ENCODE data around the gene HERC6. TPM values are rescaled to one million over a fixed set of nuclear protein-coding genes. Genes with fewer than 3 reads are reported as not detected.
"Not testable (repeated sequence)": the region's sequence is repeated elsewhere in the genome, so short reads cannot be mapped to it uniquely, and the experiment has no call there.

Gene HERC6
- total RNA-seq, 2 donors from 2014 or later: 5.7 to 14.9 TPM

GRCh38 chr4:88441696-88442095, 63.0 kb downstream of the HERC6 start:
- ATAC-seq (replicated peaks in 1 of 2) (no peak), DNase-seq (no peak)
- Mint-ChIP-seq H3K4me1 (ENCODE audit: low read depth) (no peaks in the 10 kb centered on the region), H3K4me3 (no peak overlapping the region), H3K27me3 (ENCODE audit: low read depth) (no peaks in the 10 kb centered on the region), H3K27ac (peak overlapping the region; percentile 3), H3K36me3 (ENCODE audit: insufficient read depth in 2 of 2) (peaks cover 1 to 7% of the 10 kb centered on the region in 2 donors), H3K9me3 (peaks cover 1 to 3% of the 10 kb centered on the region in 2 donors)

- Mint-ChIP-seq H3K4me1 (ENCODE audit: low read depth) (peaks cover 5% of the 10 kb centered on the region), H3K36me3 (ENCODE audit: insufficient read depth in 2 of 2) (peaks cover 1 to 7% of the 10 kb centered on the region in 2 donors), H3K4me3 (no peak overlapping the region), H3K9me3 (peaks cover 1 to 3% of the 10 kb centered on the region in 2 donors), H3K27ac (no peak overlapping the region), H3K27me3 (ENCODE audit: low read depth) (no peaks in the 10 kb centered on the region)
- no peak for DNase-seq
- no peak for ATAC-seq (replicated peaks in 1 of 2)
Observed at GRCh38 chr4:88442689-88443191, 64.1 kb downstream of the HERC6 start.

DNA sequence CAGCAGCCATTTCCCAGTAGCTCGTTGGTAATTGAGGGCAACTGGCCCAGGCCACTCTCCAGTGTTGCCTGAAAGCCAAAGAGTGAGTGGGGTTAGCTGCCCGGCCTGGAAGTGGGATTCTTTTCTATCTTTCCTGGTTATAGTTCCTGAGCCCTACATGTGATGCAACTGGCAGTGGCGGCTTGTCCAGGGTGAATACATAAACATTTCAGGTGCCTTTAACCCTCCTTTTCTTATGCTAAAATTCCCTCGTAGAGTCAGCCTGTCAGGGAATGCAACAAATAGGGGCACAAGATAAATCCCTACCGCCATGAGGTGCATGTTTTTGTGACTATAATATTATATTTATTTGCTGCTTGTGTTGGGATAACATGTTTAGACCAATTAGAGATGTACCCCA, 64.8 kb downstream of the HERC6 start:
- Mint-ChIP-seq H3K27ac (no peak overlapping the region), H3K4me1 (ENCODE audit: low read depth) (peaks cover 5% of the 10 kb centered on the region), H3K27me3 (ENCODE audit: low read depth) (no peaks in the 10 kb centered on the region), H3K36me3 (ENCODE audit: insufficient read depth in 2 of 2) (peaks cover 1 to 7% of the 10 kb centered on the region in 2 donors), H3K9me3 (peaks cover 1 to 3% of the 10 kb centered on the region in 2 donors), H3K4me3 (no peak overlapping the region)
- ATAC-seq (replicated peaks in 1 of 2) (no peak), DNase-seq (no peak)

DNA sequence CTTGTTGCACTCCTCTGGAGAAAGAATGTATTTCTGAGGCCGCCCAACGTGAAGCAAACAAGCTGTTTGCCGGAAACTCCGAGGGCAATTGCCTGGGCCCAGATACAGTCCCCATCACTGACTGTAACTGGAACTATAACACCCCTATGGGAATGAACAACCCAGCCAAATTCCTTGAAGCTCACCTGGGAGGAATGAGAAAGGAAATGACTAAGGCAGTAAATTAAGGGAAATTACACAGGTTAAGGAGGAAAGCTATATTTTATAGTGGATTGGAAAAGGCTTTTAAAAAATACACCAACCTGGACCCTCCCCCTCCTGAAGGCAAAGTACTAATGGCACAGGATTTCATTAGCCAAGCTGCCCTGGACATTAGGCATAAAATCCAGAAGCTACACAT, 66.6 kb downstream of the HERC6 start:
- no peaks in the 10 kb centered on the region for H3K27me3 Mint-ChIP-seq (ENCODE audit: low read depth)
- no peak for DNase-seq
- peaks cover 1 to 3% of the 10 kb centered on the region in 2 donors for H3K9me3 Mint-ChIP-seq
- peaks cover 5% of the 10 kb centered on the region for H3K4me1 Mint-ChIP-seq (ENCODE audit: low read depth)
- no peak overlapping the region for H3K4me3 Mint-ChIP-seq
- peaks cover 1 to 7% of the 10 kb centered on the region in 2 donors for H3K36me3 Mint-ChIP-seq (ENCODE audit: insufficient read depth in 2 of 2)
- no peak overlapping the region for H3K27ac Mint-ChIP-seq
- no peak for ATAC-seq (replicated peaks in 1 of 2)

DNA sequence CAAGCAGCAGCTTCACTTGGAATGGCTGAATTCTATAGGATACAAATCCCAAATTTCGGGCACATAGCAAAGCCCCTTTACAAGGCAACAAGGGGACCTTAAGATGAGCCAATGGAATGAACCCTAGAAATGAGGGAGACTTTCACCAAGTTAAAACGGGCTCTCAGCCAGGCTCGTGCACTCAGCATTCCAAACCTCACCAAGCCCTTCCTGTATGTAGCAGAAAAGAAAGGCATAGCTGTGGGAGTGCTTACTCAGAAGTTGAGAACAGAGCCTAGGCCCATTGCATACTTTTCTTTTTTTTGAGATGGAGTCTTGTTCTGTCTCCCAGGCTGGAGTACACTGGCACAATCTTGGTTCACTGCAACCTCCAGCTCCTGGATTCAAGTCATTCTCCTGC, 67.5 kb downstream of the HERC6 start:
- Mint-ChIP-seq H3K4me1 (ENCODE audit: low read depth) (peaks cover 5% of the 10 kb centered on the region), H3K27me3 (ENCODE audit: low read depth) (no peaks in the 10 kb centered on the region), H3K36me3 (ENCODE audit: insufficient read depth in 2 of 2) (peaks cover 1 to 7% of the 10 kb centered on the region in 2 donors), H3K27ac (no peak overlapping the region), H3K9me3 (peaks cover 1 to 3% of the 10 kb centered on the region in 2 donors), H3K4me3 (no peak overlapping the region)
- no peak for ATAC-seq (replicated peaks in 1 of 2)
- DNase-seq: no peak

DNA sequence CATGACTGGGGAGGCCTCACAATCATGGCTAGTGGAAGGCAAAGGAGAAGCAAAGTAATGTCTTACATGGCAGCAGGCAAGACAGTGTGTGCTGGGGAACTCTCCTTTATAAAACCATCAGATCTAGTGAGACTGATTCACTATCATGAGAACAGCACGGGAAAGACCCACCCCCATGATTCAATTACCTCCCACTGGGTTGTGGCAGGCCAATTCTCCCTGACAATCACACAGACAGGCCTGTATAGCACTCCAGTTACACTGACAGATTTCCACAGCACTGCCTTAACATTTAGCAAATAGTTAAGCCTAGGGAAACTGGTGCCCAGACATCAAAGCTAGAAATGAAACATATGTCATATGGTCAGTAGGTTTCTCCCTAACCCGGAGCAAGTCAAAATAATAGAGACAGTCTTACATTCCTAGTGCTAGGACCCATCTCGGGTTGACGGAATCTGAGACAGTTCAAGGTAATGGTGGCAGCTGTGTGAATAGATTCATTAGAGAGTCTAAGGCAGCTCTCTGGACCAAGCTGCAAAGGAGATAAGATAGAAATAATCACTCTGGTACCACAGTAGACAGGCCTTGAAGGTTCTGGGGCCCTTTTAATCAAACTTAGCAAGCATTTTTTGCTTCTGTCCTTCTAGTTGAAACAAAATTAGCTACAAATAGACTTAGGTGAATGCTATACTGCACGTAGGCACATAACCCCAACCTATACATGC, 68.9 kb downstream of the HERC6 start:
- Mint-ChIP-seq H3K9me3 (peaks cover 1 to 3% of the 10 kb centered on the region in 2 donors), H3K4me3 (no peak overlapping the region), H3K36me3 (ENCODE audit: insufficient read depth in 2 of 2) (peaks cover 1 to 4% of the 10 kb centered on the region in 2 donors), H3K27me3 (ENCODE audit: low read depth) (no peaks in the 10 kb centered on the region), H3K4me1 (ENCODE audit: low read depth) (peaks cover 5% of the 10 kb centered on the region), H3K27ac (no peak overlapping the region)
- ATAC-seq (replicated peaks in 1 of 2) (peak in 1 of 2 donors; percentile 23), DNase-seq (no peak)

DNA sequence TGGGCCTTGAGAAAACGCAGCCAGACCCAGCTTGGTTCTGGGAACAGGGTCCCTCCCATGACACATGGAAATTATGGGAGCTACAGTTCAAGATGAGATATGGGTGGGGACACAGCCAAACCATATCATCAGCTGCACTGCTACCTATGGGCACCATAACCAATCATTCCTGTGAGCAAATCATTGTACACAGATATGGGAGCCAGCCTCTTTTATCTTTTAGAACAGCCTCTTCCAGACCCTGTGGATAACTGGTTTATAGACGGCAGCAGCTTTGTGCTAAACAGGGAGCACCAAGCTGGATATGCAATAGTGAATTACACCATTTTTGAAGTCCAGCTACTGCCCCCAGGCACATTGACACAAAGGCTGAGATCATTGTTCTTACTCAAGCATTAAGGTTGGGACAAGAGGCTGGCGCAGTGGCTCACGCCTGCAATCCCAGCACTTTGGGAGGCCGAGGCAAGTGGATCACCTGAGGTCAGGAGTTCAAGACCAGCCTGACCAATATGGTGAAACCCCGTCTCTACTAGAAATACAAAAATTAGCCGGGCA, 69.6 kb downstream of the HERC6 start:
- ATAC-seq (replicated peaks in 1 of 2); DNase-seq; H3K27ac Mint-ChIP-seq; H3K27me3 Mint-ChIP-seq (ENCODE audit: low read depth); H3K36me3 Mint-ChIP-seq (ENCODE audit: insufficient read depth in 2 of 2); H3K4me3 Mint-ChIP-seq; H3K9me3 Mint-ChIP-seq; H3K4me1 Mint-ChIP-seq (ENCODE audit: low read depth): not testable (repeated sequence)

DNA sequence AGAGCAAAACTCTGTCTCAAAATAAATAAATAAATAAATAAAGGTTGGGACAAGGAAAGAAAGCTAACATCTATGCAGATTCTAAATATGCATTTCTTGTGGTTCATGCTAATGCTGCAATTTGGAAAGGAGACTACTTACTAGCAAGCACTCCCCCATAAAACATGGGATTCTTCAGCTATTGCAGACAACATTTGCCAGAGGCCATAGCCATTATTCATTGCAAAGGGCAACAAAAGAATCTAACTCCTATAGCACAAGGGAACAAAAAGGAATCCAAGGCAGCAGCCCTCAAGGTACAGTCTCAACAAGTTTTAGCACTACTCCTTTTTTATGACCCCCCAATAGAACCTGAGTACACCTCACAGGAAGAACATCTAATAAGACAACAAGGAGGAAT, 70.2 kb downstream of the HERC6 start:
- Mint-ChIP-seq H3K4me3 (no peak overlapping the region), H3K36me3 (ENCODE audit: insufficient read depth in 2 of 2) (peaks cover 0 to 2% of the 10 kb centered on the region in 2 donors), H3K9me3 (peaks cover 0 to 2% of the 10 kb centered on the region in 2 donors), H3K27ac (no peak overlapping the region), H3K27me3 (ENCODE audit: low read depth) (no peaks in the 10 kb centered on the region), H3K4me1 (ENCODE audit: low read depth) (peaks cover 5% of the 10 kb centered on the region)
- no peak for DNase-seq
- no peak for ATAC-seq (replicated peaks in 1 of 2)

DNA sequence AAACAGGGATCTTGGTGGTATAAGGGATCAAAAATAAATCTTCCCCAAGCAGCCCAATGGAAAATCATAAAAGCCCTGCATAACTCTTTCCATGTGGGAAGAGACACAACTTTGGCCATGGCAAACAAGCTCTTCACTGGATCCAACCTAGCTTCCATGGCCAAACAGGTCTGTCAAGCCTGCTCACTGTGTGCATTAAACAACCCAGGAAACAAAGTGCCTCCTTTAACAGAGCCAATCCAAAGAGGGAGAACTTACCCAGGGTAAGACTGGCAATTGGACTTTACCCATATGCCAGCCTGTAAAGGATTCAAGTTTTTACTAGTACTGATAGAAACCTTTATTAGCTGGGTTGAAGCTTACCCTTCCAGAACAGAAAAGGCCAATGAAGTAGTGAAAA, 70.6 kb downstream of the HERC6 start:
- peaks cover 5% of the 10 kb centered on the region for H3K4me1 Mint-ChIP-seq (ENCODE audit: low read depth)
- H3K9me3 Mint-ChIP-seq: peaks cover 0 to 2% of the 10 kb centered on the region in 2 donors
- peaks cover 0 to 2% of the 10 kb centered on the region in 2 donors for H3K36me3 Mint-ChIP-seq (ENCODE audit: insufficient read depth in 2 of 2)
- H3K27ac Mint-ChIP-seq: no peak overlapping the region
- no peaks in the 10 kb centered on the region for H3K27me3 Mint-ChIP-seq (ENCODE audit: low read depth)
- DNase-seq (no peak), ATAC-seq (replicated peaks in 1 of 2) (no peak)
- H3K4me3 Mint-ChIP-seq: no peak overlapping the region

- H3K36me3 Mint-ChIP-seq (ENCODE audit: insufficient read depth in 2 of 2): peaks cover 0 to 2% of the 10 kb centered on the region in 2 donors
- DNase-seq: no peak
- H3K27me3 Mint-ChIP-seq (ENCODE audit: low read depth): no peaks in the 10 kb centered on the region
- H3K27ac Mint-ChIP-seq: no peak overlapping the region
- no peak for ATAC-seq (replicated peaks in 1 of 2)
- peaks cover 0 to 2% of the 10 kb centered on the region in 2 donors for H3K9me3 Mint-ChIP-seq
- peaks cover 16% of the 10 kb centered on the region for H3K4me1 Mint-ChIP-seq (ENCODE audit: low read depth)
- H3K4me3 Mint-ChIP-seq: no peak overlapping the region
Observed at GRCh38 chr4:88451205-88451604, 72.6 kb downstream of the HERC6 start.

- peaks cover 0 to 2% of the 10 kb centered on the region in 2 donors for H3K9me3 Mint-ChIP-seq
- H3K27ac Mint-ChIP-seq: no peak overlapping the region
- H3K27me3 Mint-ChIP-seq (ENCODE audit: low read depth): peaks cover 2% of the 10 kb centered on the region
- DNase-seq (no peak), ATAC-seq (replicated peaks in 1 of 2) (no peak)
- no peak overlapping the region for H3K4me3 Mint-ChIP-seq
- H3K36me3 Mint-ChIP-seq (ENCODE audit: insufficient read depth in 2 of 2): peaks cover 3 to 6% of the 10 kb centered on the region in 2 donors
- peaks cover 19% of the 10 kb centered on the region for H3K4me1 Mint-ChIP-seq (ENCODE audit: low read depth)
Observed at GRCh38 chr4:88452912-88453311, 74.3 kb downstream of the HERC6 start.

DNA sequence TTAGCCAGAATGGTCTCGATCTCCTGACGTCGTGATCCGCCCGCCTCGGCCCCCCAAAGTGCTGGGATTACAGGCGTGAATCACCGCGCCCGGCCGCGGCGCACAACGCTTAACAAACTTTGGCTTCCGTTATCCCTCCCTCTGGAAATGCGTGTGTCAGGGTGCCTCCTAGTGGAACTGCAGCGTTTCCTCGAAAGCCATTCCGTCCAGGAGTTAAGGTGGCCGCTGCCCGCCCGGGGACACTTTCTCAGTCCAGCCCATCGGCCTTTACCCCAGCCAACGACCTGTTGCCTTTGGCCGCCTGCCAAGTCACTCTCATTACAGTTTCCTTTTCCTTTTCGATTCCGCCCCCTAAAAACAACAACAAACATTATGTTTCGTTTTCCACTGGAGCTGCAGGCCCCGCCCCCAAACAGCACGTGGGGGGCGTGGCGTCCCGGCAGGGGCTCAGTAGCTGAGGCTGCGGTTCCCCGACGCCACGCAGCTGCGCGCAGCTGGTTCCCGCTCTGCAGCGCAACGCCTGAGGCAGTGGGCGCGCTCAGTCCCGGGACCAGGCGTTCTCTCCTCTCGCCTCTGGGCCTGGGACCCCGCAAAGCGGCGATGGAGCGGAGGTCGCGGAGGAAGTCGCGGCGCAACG, 78.1 kb downstream of the HERC6 start, which contains the start of gene HERC5:
HERC5 (plus strand) TSS at position 450 of the 637 bp plus-strand sequence; CDS start at position 601, 151 bp downstream.
- ATAC-seq (replicated peaks in 1 of 2) (peak; percentile 96 to 97), DNase-seq (peak; percentile 92 to 94)
- Mint-ChIP-seq H3K36me3 (ENCODE audit: insufficient read depth in 2 of 2) (peaks cover 5 to 8% of the 10 kb centered on the region in 2 donors), H3K27ac (peak within 1 kb of the TSS; percentile 98), H3K27me3 (ENCODE audit: low read depth) (peaks cover 9% of the 10 kb centered on the region), H3K4me3 (peak within 1 kb of the TSS; percentile 96 to 97), H3K9me3 (peaks cover 0 to 2% of the 10 kb centered on the region in 2 donors), H3K4me1 (ENCODE audit: low read depth) (peaks cover 24% of the 10 kb centered on the region)
